Measurements from ENCODE around the gene AIDA.

Gene AIDA

DNA sequence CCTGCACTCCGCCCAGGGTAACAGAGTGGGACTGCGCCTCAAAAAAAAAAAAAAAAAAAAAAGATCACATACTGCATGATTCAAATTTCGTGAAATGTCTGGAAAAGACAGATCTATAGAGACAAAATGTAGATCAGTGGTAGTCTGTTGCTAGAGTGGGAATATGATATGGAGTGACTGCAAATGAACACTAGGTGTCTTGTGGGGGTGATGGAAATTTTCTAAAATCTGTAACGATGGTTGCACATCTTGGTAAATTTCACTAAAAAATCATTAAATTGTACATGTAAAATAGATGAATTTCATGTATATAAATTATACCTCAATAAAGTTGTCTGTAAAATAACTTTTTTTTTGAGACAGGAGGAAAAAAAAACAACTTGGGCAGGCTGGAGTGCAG is 5.5 kb downstream of the AIDA start (continued):
- TF ChIP-seq BCL6B (tag by site-specific recombination; IDR thresholded peaks at IDR 0.05) (no peak), KLF1 (tag by site-specific recombination; IDR thresholded peaks at IDR 0.05) (no peak), OSR2 (tag by site-specific recombination; IDR thresholded peaks at IDR 0.05) (no peak)

- TF ChIP-seq ZNF146 (tag by site-specific recombination; IDR thresholded peaks at IDR 0.05) = peak; percentile 70
- TF ChIP-seq, protein P1, sequence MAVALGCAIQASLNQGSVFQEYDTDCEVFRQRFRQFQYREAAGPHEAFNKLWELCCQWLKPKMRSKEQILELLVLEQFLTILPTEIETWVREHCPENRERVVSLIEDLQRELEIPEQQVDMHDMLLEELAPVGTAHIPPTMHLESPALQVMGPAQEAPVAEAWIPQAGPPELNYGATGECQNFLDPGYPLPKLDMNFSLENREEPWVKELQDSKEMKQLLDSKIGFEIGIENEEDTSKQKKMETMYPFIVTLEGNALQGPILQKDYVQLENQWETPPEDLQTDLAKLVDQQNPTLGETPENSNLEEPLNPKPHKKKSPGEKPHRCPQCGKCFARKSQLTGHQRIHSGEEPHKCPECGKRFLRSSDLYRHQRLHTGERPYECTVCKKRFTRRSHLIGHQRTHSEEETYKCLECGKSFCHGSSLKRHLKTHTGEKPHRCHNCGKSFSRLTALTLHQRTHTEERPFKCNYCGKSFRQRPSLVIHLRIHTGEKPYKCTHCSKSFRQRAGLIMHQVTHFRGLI (tag by site-specific recombination; IDR thresholded peaks at IDR 0.05) = no peak
- TF ChIP-seq, protein P2, sequence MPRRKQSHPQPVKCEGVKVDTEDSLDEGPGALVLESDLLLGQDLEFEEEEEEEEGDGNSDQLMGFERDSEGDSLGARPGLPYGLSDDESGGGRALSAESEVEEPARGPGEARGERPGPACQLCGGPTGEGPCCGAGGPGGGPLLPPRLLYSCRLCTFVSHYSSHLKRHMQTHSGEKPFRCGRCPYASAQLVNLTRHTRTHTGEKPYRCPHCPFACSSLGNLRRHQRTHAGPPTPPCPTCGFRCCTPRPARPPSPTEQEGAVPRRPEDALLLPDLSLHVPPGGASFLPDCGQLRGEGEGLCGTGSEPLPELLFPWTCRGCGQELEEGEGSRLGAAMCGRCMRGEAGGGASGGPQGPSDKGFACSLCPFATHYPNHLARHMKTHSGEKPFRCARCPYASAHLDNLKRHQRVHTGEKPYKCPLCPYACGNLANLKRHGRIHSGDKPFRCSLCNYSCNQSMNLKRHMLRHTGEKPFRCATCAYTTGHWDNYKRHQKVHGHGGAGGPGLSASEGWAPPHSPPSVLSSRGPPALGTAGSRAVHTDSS (tag by site-specific recombination; IDR thresholded peaks at IDR 0.05) = no peak
- TF ChIP-seq ZBTB17 (tag by site-specific recombination; IDR thresholded peaks at IDR 0.05) = no peak
- Histone ChIP-seq H3K27ac (ENCODE audit: extremely low read depth, low read depth, low read length) (no peak overlapping the region), H3K36me3 (ENCODE audit: control insufficient read depth in 2 of 2, insufficient read depth in 1 of 2, low read length in 2 of 2) (peaks cover 13 to 20% of the 10 kb centered on the region in 2 experiments), H3K4me3 (ENCODE audit: low read depth, low read length) (no peak overlapping the region), H3K4me1 (ENCODE audit: control insufficient read depth, insufficient read depth, low read length) (no peaks in the 10 kb centered on the region), H3K9me3 (ENCODE audit: control insufficient read depth, insufficient read depth, low read depth, low read length) (no peaks in the 10 kb centered on the region)
- POLR2A ChIA-PET = interaction anchor here (1.5 kb wide), 1 partner anchor 8 kb away, joined by 6 read pairs; the partner anchor contains the start of genes AIDA and BROX
- CTCF ChIA-PET = interaction anchor here (0.7 kb wide), 1 partner anchor 1024 kb away, joined by 3 read pairs; no protein-coding TSS in a partner anchor
Observed at GRCh38 chr1:222704260-222704659, 8.0 kb downstream of the AIDA start.

- ChIA-PET POLR2A (no interaction called here), CTCF (interaction anchor here (0.6 kb wide), 1 partner anchor 398 kb away, joined by 4 read pairs; no protein-coding TSS in a partner anchor)
- Histone ChIP-seq H3K4me3 (ENCODE audit: low read depth, low read length) (no peak overlapping the region), H3K27ac (ENCODE audit: extremely low read depth, low read depth, low read length) (no peak overlapping the region), H3K9me3 (ENCODE audit: control insufficient read depth, insufficient read depth, low read depth, low read length) (no peaks in the 10 kb centered on the region), H3K36me3 (ENCODE audit: control insufficient read depth in 2 of 2, insufficient read depth in 1 of 2, low read length in 2 of 2) (peaks cover 15 to 20% of the 10 kb centered on the region in 2 experiments), H3K4me1 (ENCODE audit: control insufficient read depth, insufficient read depth, low read length) (no peaks in the 10 kb centered on the region)
- TF ChIP-seq ZNF660 (tag by site-specific recombination; IDR thresholded peaks at IDR 0.05) (no peak), KLF9 (tag by site-specific recombination; IDR thresholded peaks at IDR 0.05; ENCODE audit: low read depth) (no peak), ZNF555 (tag by site-specific recombination; conservative IDR thresholded peaks at IDR 0.05) (no peak), ZNF335 (tag by site-specific recombination; conservative IDR thresholded peaks at IDR 0.05) (no peak), ZNF624 (tag by site-specific recombination; IDR thresholded peaks at IDR 0.05) (no peak), ZNF704 (tag by site-specific recombination; IDR thresholded peaks at IDR 0.05) (no peak)
Observed at GRCh38 chr1:222702210-222702609, 10.1 kb downstream of the AIDA start.

GRCh38 chr1:222697826-222698225 is 14.5 kb downstream of the AIDA start:
- CTCF ChIA-PET = interaction anchor here (0.6 kb wide), 3 partner anchors 98 to 1264 kb away, joined by 3 to 4 read pairs (median 4); no protein-coding TSS in a partner anchor
- Histone ChIP-seq H3K9me3 (ENCODE audit: control insufficient read depth, insufficient read depth, low read depth, low read length) (no peaks in the 10 kb centered on the region), H3K4me1 (ENCODE audit: control insufficient read depth, insufficient read depth, low read length) (no peaks in the 10 kb centered on the region), H3K27ac (ENCODE audit: extremely low read depth, low read depth, low read length) (no peak overlapping the region), H3K4me3 (ENCODE audit: low read depth, low read length) (no peak overlapping the region), H3K36me3 (ENCODE audit: control insufficient read depth in 2 of 2, insufficient read depth in 1 of 2, low read length in 2 of 2) (peaks cover 19 to 23% of the 10 kb centered on the region in 2 experiments)
- no peak for TF ChIP-seq REPIN1 (tag by site-specific recombination; IDR thresholded peaks at IDR 0.05; ENCODE audit: low read depth)
- POLR2A ChIA-PET = no interaction called here
